Measurements from ENCODE around the gene KRABD2.

The KRABD2 gene

DNA sequence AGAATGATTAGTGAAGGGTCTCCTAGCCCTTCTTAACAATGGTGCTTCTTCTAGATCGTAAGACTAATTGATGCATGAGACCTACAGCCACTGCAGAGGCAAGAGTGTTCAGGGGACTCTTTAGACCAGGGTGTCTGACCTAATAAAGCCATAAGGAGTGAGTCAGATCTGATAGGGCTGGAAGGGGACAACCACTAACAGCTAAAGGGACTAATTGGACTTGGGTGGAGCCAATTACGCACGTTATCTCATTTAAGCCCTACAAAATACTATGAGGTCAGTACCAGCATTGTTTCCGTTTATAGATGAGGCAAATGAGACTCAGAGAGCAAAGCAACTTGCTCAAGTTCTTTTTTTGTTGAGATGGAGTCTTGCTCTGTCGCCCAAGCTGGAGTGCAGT is 35.6 kb upstream of the KRABD2 start:
- no peaks in the 10 kb centered on the region for H3K36me3 ChIP-seq (ENCODE audit: insufficient read depth, low read length)
- H3K9me3 ChIP-seq (ENCODE audit: insufficient read depth, low read depth, low read length) = no peaks in the 10 kb centered on the region
- peaks cover 3% of the 10 kb centered on the region for H3K4me1 ChIP-seq (ENCODE audit: insufficient read depth, low read length)
- H3K79me2 ChIP-seq (ENCODE audit: insufficient read depth, low read length) = no peaks in the 10 kb centered on the region
- no peak overlapping the region for H3K4me2 ChIP-seq (ENCODE audit: low read length)
- peaks cover 19% of the 10 kb centered on the region for H3K27me3 ChIP-seq (ENCODE audit: insufficient read depth, low read length)
- Mint-ChIP-seq H3K4me1 (ENCODE audit: low read depth, unreplicated experiment) (no peaks in the 10 kb centered on the region), H3K27ac (ENCODE audit: unreplicated experiment) (no peak overlapping the region), H3K27me3 (ENCODE audit: low read depth, unreplicated experiment) (peaks cover 21% of the 10 kb centered on the region), H3K9me3 (ENCODE audit: unreplicated experiment) (no peaks in the 10 kb centered on the region), H3K36me3 (ENCODE audit: low read depth, unreplicated experiment) (no peaks in the 10 kb centered on the region), H3K4me3 (ENCODE audit: unreplicated experiment) (no peak overlapping the region)
- H3K27ac ChIP-seq (ENCODE audit: low read depth, low read length) = no peak overlapping the region
- H2AFZ ChIP-seq (ENCODE audit: low read depth, low read length) = no peak overlapping the region
- TF ChIP-seq CTCF (IDR thresholded peaks at IDR 0.05; ENCODE audit: insufficient read depth, low read depth, low read length) = no peak
- no peak for TF ChIP-seq EZH2 (IDR thresholded peaks at IDR 0.05; ENCODE audit: insufficient read depth, low read length)
- FAIRE-seq (no peak), DNase-seq (ENCODE audit: low read depth) (no peak)
- no peak overlapping the region for H3K4me3 ChIP-seq (ENCODE audit: insufficient read depth, low read depth, low read length)
- H3K9ac ChIP-seq (ENCODE audit: low read length) = no peak overlapping the region
- H4K20me1 ChIP-seq (ENCODE audit: insufficient read depth, low read length) = no peaks in the 10 kb centered on the region

DNA sequence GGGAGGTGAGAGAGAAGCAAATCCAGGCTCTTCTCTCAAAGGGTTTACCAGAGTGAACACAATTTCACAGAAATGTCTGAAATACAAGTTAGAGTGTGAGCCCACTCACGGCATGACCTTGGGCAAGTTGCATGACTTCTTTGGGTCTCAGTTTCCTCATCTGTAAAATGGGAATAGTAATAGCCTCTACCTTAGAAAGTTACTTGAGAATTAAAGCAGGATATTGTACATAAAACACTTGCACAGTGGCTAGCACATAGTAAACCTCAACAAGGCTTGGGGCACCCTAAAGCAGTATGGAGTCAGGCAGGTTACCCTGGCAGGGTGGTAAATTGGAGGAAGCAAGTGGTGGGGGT is 34.4 kb upstream of the KRABD2 start:
- no peak for DNase-seq (ENCODE audit: low read depth)
- H3K4me2 ChIP-seq (ENCODE audit: low read length) = no peak overlapping the region
- FAIRE-seq = no peak
- no peaks in the 10 kb centered on the region for H3K79me2 ChIP-seq (ENCODE audit: insufficient read depth, low read length)
- TF ChIP-seq EZH2 (IDR thresholded peaks at IDR 0.05; ENCODE audit: insufficient read depth, low read length) (no peak), CTCF (IDR thresholded peaks at IDR 0.05; ENCODE audit: insufficient read depth, low read depth, low read length) (no peak)
- no peak overlapping the region for H3K9ac ChIP-seq (ENCODE audit: low read length)
- no peaks in the 10 kb centered on the region for H3K9me3 Mint-ChIP-seq (ENCODE audit: unreplicated experiment)
- H3K27ac Mint-ChIP-seq (ENCODE audit: unreplicated experiment) = no peak overlapping the region
- no peaks in the 10 kb centered on the region for H3K36me3 ChIP-seq (ENCODE audit: insufficient read depth, low read length)
- H3K4me1 ChIP-seq (ENCODE audit: insufficient read depth, low read length) = peaks cover 3% of the 10 kb centered on the region
- no peaks in the 10 kb centered on the region for H4K20me1 ChIP-seq (ENCODE audit: insufficient read depth, low read length)
- no peaks in the 10 kb centered on the region for H3K4me1 Mint-ChIP-seq (ENCODE audit: low read depth, unreplicated experiment)
- no peak overlapping the region for H3K4me3 Mint-ChIP-seq (ENCODE audit: unreplicated experiment)
- H3K4me3 ChIP-seq (ENCODE audit: insufficient read depth, low read depth, low read length) = no peak overlapping the region
- peaks cover 8% of the 10 kb centered on the region for H3K27me3 ChIP-seq (ENCODE audit: insufficient read depth, low read length)
- no peaks in the 10 kb centered on the region for H3K9me3 ChIP-seq (ENCODE audit: insufficient read depth, low read depth, low read length)
- H3K36me3 Mint-ChIP-seq (ENCODE audit: low read depth, unreplicated experiment) = no peaks in the 10 kb centered on the region
- no peak overlapping the region for H2AFZ ChIP-seq (ENCODE audit: low read depth, low read length)
- no peak overlapping the region for H3K27ac ChIP-seq (ENCODE audit: low read depth, low read length)
- H3K27me3 Mint-ChIP-seq (ENCODE audit: low read depth, unreplicated experiment) = peaks cover 17% of the 10 kb centered on the region

- H4K20me1 ChIP-seq (ENCODE audit: insufficient read depth, low read length) = no peaks in the 10 kb centered on the region
- DNase-seq (ENCODE audit: low read depth) (peak; percentile 50), FAIRE-seq (peak; percentile 65)
- no peak overlapping the region for H3K4me3 ChIP-seq (ENCODE audit: insufficient read depth, low read depth, low read length)
- H2AFZ ChIP-seq (ENCODE audit: low read depth, low read length) = peak overlapping the region; percentile 21
- H3K4me2 ChIP-seq (ENCODE audit: low read length) = peak overlapping the region; percentile 28
- Mint-ChIP-seq H3K36me3 (ENCODE audit: low read depth, unreplicated experiment) (no peaks in the 10 kb centered on the region), H3K4me1 (ENCODE audit: low read depth, unreplicated experiment) (no peaks in the 10 kb centered on the region), H3K9me3 (ENCODE audit: unreplicated experiment) (no peaks in the 10 kb centered on the region), H3K4me3 (ENCODE audit: unreplicated experiment) (no peak overlapping the region), H3K27ac (ENCODE audit: unreplicated experiment) (no peak overlapping the region), H3K27me3 (ENCODE audit: low read depth, unreplicated experiment) (peaks cover 17% of the 10 kb centered on the region)
- peaks cover 8% of the 10 kb centered on the region for H3K27me3 ChIP-seq (ENCODE audit: insufficient read depth, low read length)
- H3K4me1 ChIP-seq (ENCODE audit: insufficient read depth, low read length) = peaks cover 3% of the 10 kb centered on the region
- no peaks in the 10 kb centered on the region for H3K9me3 ChIP-seq (ENCODE audit: insufficient read depth, low read depth, low read length)
- TF ChIP-seq EZH2 (IDR thresholded peaks at IDR 0.05; ENCODE audit: insufficient read depth, low read length) (no peak), CTCF (IDR thresholded peaks at IDR 0.05; ENCODE audit: insufficient read depth, low read depth, low read length) (peak; percentile 80)
- H3K79me2 ChIP-seq (ENCODE audit: insufficient read depth, low read length) = no peaks in the 10 kb centered on the region
- no peaks in the 10 kb centered on the region for H3K36me3 ChIP-seq (ENCODE audit: insufficient read depth, low read length)
- H3K27ac ChIP-seq (ENCODE audit: low read depth, low read length) = no peak overlapping the region
- no peak overlapping the region for H3K9ac ChIP-seq (ENCODE audit: low read length)
Observed at GRCh38 chr17:8409966-8410882, 33.7 kb upstream of the KRABD2 start.

Data from astrocyte (in vitro differentiated cells and primary cell).